DMS 273 (cell line): Measurements from ENCODE around the gene HDAC9.

Experiments
- DNase-seq: peaks from one replicate; lab custom pipeline; 2025; ENCODE audit not compliant: unreplicated experiment; lab: John Stamatoyannopoulos, UW

HDAC9 gene

DNA sequence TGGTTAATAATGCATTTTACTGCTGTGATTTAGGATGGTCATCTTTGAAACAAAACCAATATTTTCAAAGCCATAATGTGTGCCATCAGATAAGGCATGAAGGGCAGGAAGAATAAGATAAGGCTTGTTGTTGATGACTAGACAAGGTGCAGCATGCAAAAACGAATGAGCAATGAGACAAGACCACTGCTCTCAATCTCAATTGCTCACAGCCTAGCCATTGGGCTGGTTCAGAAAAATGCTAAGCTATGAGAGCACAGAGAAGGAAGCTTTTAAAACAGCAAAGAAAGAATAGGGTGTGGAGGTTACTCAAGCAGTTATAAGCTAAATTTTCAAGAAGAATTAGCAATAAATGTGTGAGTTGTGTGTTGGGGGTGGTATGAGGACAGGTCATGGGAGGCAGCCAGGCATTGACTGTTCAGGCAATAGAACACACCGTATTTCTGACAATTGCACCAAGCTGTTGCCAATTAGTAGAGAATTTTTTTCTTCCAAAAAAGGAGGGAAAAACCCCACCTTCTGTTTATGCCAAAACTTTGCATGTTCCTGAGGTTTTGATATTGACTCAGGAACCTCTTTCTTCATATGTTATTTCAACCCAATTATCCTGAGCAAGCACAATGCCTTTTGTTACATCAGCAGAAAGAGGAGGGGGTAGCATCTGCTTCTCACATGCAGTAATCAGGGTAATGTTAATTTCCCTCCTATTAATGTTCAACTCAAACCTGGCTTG lies 276.5 kb downstream of the HDAC9 start:
- DNase-seq = no peak

DNA sequence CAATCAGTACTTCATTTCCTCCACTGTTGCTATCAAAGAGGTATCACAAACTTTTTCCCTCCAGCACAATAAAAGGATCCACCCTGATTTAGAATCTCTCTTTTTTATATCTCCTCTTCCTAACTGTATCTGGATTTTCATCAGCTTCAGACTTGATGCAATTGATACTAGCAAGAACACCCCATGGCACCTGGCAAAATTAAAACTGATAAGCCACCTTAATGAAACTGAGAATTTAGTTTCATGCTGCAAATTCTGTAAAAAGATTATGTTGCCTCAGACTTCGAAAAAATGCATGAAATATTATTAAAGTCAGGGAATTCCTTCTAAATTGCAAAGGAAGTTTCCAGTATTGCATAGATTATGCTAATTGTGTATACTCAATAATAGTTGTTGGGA lies 277.0 kb downstream of the HDAC9 start:
- no peak for DNase-seq

DNA sequence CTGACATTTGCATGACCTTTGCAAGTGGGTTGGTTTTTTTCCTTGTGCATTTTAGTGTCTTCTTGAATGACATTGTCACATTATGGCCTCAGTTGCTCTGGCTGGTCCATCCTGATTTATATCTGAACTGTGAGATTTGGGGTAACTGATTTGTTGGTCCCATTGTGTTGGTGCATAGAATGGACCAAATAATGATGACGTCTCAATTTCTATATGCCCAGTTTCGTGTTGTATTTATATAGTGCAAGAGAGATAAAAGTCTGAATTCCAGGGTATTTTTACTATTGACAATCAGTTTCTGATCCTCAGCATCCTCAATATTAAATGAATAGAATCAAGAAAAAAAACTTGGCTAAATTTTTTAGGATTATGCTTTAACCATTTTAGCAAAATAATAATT lies 281.8 kb downstream of the HDAC9 start:
- no peak for DNase-seq

DNA sequence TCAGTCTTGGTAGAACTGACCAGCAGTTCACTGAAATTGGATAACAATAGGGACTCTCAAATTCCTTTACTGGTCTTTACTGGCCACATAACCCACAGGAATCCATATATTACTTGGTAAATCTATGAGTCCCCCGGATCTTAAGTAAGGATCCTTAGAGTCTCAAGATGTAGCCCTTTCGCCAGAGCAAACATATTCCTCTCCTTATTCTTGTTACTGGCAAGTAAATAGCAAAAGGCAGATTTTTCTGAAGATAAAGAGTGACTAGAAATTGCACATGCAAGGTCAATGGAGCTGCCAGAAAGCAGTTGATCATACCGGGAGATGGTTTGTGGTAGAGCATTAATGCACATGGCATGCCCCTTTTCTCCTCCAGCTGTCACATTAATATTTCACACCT lies 283.0 kb downstream of the HDAC9 start:
- DNase-seq = no peak

DNA sequence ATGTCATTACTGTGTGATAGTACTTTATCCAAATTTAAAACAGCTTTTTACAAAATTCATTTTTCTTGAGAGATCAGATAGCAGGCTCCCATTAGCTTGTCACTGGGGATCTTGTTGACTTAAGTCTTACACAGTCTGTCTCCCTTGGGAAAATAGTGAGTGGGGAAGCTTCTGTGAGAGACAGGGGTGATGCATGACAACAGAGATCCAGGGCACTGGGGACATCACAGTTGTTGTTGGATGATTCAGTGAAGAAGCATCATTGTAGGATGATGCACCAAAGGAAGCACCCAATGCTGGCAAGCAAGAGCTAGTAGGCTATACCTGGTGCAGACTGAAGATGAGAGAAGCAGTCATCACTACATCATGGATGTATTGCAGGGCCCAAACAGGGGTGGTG lies 284.7 kb downstream of the HDAC9 start:
- no peak for DNase-seq

DNA sequence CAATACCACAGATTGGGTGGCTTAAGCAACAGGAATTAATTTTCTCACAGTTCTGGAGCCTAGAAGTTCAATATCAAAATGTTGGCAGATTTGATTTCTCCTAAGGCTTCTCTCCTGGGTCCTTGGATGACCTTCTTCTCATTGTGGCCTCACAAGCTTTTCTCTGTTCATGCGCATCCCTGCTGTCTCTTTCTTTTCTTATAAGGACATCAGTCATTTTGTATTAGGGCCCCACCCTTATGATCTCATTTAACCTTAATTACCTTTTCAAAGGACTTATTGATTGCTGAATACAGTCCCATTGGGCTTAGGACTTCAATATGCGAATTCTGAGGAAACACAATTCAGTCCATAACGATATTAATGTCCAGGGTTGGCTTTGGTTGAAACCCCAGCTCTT lies 285.4 kb downstream of the HDAC9 start:
- DNase-seq = no peak

DNA sequence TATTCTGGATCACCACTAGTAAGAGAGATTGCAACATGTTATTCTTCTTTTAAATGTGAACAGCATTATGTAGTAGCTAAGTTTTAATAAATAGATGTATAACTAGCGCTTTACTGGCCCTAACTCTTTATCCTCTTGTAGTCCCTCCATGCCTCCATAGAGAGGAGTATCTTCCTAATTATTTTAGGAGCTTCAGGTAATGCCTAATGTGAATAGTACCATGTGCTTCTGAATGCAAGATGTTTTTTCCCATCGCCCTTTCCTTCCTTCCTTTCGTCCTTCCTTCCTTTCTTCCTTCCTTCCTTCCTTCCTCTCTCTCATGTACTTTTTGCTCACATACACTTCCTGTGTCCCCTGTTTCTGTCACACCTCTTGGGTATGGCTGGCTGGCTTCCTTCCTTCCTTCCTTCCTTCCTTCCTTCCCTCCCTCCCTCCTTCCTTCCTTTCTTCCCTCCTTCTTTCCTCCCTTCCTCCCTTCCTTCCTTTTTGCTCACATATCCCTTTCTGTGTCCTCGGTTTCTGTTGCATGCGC lies 290.7 kb downstream of the HDAC9 start:
- DNase-seq = no peak

DNA sequence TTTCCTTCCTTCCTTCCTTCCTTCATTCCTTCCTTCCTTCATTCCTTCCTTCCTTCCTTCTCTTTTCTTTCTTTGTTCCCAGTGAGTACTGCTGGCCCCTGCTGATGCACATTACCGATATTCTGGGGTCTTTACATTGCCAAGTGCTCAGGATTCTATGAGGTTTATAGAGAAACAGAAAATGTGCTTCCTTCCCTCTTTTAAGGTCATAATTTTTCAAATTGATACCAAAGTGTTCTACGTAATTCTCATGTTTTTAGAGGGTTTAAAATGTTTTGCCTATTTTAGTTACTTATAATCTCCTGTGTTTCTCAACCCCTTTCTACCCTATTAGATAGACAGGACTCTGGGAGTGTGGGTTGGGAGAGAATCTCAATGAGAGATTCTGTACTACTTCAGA lies 291.2 kb downstream of the HDAC9 start:
- no peak for DNase-seq

DNA sequence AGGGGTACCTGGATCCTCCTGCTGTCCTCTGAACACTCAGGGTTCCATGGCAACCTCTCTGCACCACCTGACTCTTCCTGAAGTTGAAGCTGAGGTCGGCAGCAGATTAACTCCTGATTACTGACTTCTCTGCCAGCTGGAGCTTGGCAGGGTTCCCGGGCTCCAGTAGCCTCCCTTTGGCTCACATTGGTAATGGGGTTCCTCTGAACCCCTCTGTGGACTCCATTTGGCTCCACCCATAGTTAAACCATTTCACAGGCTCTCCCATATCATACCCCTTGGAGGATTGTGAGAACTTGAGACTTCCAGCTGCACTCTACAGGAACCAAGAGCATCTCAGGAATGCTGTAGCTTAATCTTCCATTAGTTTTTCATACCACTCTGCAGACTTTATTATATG lies 292.5 kb downstream of the HDAC9 start:
- DNase-seq = peak; percentile 62

DNA sequence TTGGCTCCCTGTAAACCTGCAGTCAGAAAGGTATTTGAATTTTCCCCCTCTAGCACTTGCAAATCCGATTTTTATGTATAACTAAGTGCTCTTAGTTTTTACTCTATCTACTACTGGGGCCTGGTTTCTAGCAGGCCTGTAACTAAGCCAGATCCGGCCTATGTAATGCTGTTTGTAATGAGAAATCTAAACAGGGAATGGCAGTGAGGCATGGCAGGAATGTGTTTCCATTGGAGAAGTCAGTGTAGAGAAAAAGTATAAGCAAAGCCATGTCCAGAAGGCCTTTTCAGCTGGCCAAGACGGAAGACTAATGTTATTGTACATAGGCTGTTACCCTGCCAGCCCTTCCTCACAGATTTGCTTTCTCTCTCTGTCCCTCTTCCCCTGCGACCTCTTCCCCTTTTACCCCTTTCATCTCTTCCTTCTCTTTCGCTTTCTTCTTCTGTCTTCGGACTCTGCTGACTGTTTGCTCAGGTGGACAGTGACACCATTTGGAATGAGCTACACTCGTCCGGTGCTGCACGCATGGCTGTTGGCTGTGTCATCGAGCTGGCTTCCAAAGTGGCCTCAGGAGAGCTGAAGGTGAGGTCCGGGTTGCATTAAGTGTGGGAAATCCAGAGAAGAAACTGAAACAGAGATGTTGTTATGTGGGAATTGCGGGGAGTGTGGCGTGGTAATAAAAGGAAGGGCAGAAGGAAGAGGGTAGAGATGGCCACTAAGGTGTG lies 297.5 kb downstream of the HDAC9 start:
- DNase-seq = no peak

DNA sequence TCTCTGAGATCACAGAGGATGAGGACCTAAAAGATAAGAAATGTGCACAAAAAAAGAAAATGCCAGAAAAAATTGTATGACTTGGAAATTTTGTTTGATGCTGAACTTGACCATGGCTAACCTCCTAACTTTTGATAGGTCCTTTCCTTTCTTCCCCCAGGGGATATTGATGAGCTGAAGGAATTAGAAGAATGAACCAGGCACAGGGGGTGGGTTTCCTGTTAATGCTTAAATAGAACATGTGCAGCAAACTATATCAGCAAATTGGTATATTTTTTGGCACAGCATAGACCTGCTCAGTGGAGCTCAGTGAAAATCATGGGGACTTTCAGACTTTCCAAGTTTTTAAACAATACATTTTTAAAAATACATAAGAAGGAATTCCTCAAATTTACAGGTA lies 300.7 kb downstream of the HDAC9 start:
- DNase-seq = no peak

DNA sequence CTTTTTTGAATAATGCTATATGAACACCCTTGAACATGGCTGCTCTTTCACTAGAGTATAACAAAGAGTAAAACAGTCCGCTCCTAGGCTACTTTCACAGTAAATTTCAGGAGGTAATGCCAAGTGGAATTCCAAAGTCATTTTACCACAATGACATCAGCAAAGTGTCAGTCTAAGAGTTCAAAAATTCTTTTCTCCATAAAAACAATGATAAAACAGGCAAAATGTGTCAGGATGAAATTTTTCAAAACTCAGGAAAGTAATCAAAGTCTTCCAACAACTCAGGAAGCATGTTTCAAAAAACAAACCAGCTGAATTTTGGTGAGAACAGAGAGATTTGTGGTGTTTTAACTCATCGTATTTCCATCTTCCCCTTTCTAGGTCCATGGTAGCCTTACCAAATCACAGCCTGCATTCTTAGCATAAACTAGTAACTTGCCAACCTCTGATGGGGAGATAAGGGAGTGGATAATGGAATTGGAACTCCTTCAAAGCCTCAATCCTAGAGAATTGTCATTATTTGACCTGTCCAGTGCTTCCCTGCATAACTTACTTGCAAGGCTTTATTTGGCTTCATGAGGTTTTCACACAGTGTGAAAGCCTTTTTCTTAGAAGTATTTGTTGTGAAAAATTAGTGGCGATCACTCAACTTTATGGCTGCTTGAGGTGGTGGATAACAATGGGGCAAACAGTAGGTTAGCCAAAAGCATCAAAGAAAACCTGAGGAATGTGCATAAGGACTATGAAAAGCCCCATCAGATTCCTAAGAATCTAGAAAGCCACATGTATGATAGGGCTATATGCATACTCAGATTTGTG lies 302.7 kb downstream of the HDAC9 start:
- DNase-seq = no peak

DNA sequence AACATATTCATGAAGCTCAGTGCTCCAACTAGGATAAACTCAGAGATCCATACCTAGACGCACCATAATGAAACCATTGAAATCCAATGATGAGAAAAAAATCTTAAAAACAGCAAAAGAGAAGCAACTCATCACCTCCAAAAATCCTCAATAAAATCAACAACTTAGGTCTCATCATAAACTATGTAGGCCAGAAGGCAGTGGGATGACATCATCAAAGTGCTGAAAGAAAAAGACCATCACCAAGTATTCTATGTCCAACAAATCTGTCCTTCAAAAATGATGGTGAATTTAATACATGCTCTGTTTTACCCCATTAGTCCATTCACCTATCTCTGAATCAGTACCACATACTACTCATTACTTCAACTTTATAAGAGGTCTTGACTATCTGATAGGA lies 304.4 kb downstream of the HDAC9 start:
- DNase-seq = no peak

DNA sequence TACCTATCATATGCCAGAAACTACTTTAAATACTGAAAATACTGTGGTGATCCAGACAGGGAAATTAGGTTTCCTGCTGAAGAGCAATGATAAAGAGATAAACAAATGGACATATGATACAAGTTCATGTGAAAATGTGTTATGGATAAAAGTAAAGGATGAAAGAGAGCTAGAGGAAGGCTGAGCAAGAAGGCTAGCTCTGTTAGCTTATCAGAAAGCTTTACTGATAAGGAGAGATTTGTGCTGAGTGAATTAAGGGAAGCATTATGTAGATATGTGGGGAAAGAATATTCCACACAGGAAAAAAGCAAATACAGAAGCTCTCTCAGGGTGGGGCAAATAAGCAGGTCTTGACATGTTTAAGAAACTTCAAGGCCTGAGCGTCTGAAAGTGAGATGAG lies 308.4 kb downstream of the HDAC9 start:
- no peak for DNase-seq

DNA sequence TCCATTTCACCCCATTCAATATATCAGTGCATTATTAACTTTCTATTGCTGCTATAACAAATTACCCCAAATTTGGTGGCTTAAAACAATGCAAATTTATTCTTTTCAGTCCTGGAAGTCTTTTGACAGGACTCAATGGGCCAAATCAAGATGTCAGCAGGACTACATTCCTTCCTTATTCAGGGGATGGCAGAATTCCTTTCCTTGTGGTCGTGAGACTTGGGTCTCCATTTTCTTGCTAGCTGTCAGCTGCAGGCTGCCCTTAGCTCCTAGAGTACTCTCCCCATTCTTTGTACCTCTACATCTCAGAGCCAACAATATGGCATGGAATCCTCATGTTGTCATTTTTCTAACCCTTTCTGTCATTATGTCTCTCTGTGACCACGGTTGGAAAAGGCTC lies 310.6 kb downstream of the HDAC9 start:
- DNase-seq = no peak

DNA sequence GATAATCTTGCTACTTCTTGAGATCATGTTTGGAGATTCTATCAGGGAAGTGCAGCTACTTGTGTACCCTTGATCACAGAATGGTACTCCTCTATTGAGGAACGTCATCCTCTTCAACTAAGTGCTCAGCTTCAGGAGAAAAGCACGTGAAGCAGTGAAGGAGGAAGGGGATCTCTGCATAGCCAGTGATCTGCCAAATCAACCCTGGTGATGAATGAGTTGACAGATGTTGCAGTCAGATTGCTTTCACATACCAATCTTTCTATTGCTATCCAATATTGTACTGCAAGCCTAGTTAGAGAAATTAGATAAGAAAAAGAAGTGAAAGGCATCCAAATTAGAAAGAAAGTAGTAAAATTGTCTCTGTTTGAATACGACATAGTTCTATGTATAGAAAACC lies 312.5 kb downstream of the HDAC9 start:
- peak; percentile 42 for DNase-seq

DNA sequence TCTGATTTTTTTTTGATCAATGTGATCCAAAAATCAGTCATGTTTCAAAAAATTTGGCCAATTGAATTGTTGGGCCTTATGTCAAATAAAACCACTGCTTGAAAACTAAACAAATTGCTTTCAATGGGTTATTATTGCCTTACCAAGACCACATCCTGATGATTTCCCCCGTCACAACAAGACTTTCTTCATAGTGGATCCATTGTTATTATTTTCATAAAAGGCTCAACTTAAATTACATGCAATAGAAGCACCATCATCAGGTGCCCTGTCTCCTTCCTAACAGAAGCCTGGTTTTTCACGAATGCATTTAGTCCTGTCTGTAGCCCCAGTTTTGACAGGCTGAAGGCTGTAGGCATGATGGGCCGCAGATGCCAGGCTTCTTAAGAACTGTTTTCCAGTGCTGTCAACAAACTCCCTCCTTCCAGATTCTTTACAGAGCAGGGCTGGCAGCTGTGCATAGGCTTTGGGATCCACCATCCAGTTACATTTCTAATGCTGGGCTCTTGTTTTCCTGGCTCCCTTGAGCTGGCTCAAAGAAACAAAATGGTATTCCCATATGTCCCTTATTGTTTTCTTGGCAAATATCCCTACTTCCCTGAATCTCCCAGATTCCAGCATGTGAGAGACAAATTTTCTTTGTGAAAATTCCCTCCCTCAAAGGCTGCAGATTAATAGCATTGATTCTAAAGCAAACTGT lies 319.9 kb downstream of the HDAC9 start:
- no peak for DNase-seq

DNA sequence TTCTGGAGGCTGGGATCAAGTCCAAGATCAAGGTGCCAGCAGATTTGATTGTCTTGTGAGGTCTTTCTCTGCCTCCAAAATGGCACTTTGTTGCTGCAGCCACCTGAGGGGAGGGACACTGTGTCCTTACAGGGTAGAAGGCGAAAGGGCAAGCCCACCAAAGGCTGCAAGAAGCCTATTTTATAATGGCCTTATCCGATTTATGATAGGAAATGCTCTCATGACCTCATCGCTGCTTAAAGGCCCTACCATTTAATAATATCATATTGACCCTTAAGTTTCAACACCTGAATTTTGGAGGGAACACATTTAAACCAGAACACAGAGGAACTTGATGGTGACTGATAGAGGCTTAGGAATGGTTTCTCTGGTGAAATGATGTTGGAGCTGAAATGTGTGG lies 325.4 kb downstream of the HDAC9 start:
- DNase-seq = no peak

DNA sequence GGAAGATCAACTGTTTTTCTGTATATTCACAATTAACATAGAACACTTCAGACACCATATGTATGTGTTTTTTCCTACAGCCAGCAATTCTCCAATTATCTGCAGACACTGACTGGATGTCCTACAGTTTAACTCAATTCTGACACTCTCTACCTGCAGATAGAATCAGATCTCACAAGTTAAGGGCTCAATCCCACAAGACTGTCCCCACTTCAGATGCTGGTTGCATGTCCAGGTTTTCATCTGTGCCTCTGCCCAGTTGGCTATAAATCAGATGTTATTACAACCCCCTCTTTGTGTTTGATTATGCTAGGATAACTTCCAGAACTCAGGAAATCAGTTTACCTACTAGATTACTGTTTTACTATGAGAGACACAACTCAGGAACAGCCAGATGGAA lies 326.0 kb downstream of the HDAC9 start:
- DNase-seq = no peak

DNA sequence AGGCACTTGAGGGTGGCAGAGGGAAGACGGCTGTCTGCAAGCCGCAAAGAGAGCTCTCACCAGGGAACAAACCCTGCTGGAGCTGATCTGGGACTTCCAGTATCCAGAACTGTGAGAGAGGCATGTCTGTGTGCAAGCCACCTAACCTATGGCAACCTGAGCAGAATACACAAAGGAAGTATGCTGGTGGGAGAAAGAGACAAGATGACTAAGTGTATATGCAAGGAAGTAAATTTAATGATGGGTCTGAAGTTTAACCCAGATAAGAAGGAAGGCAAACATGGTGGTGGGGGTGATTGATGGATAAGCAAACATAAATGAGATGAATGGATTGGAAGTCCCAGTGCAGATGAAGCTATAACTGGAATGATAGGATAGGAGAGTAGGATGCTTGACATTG lies 328.6 kb downstream of the HDAC9 start:
- no peak for DNase-seq
